Measurements from ENCODE around the gene RIOK3.
"Not testable (repeated sequence)": the region's sequence is repeated elsewhere in the genome, so short reads cannot be mapped to it uniquely, and the experiment has no call there.

The RIOK3 gene

GRCh38 chr18:23498877-23499276, 45.8 kb downstream of the RIOK3 start:
- peak; percentile 77 for DNase-seq

- DNase-seq: no peak
Observed at GRCh38 chr18:23499291-23499781, 46.2 kb downstream of the RIOK3 start.

GRCh38 chr18:23501626-23502025, 48.5 kb downstream of the RIOK3 start:
- no peak for DNase-seq

- DNase-seq: no peak
Observed at GRCh38 chr18:23502516-23503037, 49.5 kb downstream of the RIOK3 start.

GRCh38 chr18:23503038-23503962, 50.2 kb downstream of the RIOK3 start, which contains the start of gene RMC1:
Gene RMC1 (plus strand): TSS chr18:23503511. CDS start chr18:23503619, 108 bp downstream.
- DNase-seq: peak; percentile 99

GRCh38 chr18:23503963-23504344, 50.9 kb downstream of the RIOK3 start:
- no peak for DNase-seq

GRCh38 chr18:23504720-23505119, 51.6 kb downstream of the RIOK3 start:
- no peak for DNase-seq

GRCh38 chr18:23506393-23506792, 53.3 kb downstream of the RIOK3 start:
- no peak for DNase-seq

- DNase-seq: not testable (repeated sequence)
Observed at GRCh38 chr18:23510923-23511322, 57.8 kb downstream of the RIOK3 start.

- not testable (repeated sequence) for DNase-seq
Observed at GRCh38 chr18:23512216-23512615, 59.1 kb downstream of the RIOK3 start.

- DNase-seq: no peak
Observed at GRCh38 chr18:23512641-23513040, 59.6 kb downstream of the RIOK3 start.

GRCh38 chr18:23515911-23516546, 62.9 kb downstream of the RIOK3 start:
- peak; percentile 83 for DNase-seq

- no peak for DNase-seq
Observed at GRCh38 chr18:23519734-23520133, 66.6 kb downstream of the RIOK3 start.

- no peak for DNase-seq
Observed at GRCh38 chr18:23521271-23521670, 68.2 kb downstream of the RIOK3 start.

GRCh38 chr18:23521907-23522306, 68.8 kb downstream of the RIOK3 start:
- no peak for DNase-seq

GRCh38 chr18:23523429-23524212, 70.5 kb downstream of the RIOK3 start:
- no peak for DNase-seq

- DNase-seq: no peak
Observed at GRCh38 chr18:23524213-23524707, 71.2 kb downstream of the RIOK3 start.

GRCh38 chr18:23526501-23527063, 73.5 kb downstream of the RIOK3 start:
- no peak for DNase-seq

GRCh38 chr18:23528580-23529472, 75.7 kb downstream of the RIOK3 start:
- DNase-seq: no peak

- DNase-seq: no peak
Observed at GRCh38 chr18:23529604-23530003, 76.5 kb downstream of the RIOK3 start.

GRCh38 chr18:23530195-23530594, 77.1 kb downstream of the RIOK3 start:
- no peak for DNase-seq

All from stimulated activated CD8-positive, alpha-beta memory T cell treated with anti-CD3 and anti-CD28 coated beads, Interleukin-4, amount 100 ng/mL, for 48 hours (primary cell).